BLaER1 treated with 17β-estradiol and CSF1 and Interleukin-3, amounts not matched to agents 10 nM and 100 nM (cell line): ENCODE results near the gene EDDM13.

Experiments used
- H3K27ac ChIP-seq, 11 experiments: shearing (Covaris generic); formaldehyde crosslinking; 2 replicates each; pipeline ENCODE4 v1.8.1; 2022
- H3K27me3 ChIP-seq, 11 experiments: shearing (Covaris generic); formaldehyde crosslinking; 2 replicates each; pipeline ENCODE4 v1.8.1; 2022
- H3K36me3 ChIP-seq, 11 experiments: shearing (Covaris generic); formaldehyde crosslinking; 2 replicates each; pipeline ENCODE4 v1.8.1; 2022
- H3K4me1 ChIP-seq, 10 experiments: shearing (Covaris generic); formaldehyde crosslinking; 2 replicates each; pipeline ENCODE4 v1.8.1; 2022
- H3K4me2 ChIP-seq, 11 experiments: shearing (Covaris generic); formaldehyde crosslinking; 2 replicates each; pipeline ENCODE4 v1.8.1; 2022
- H3K4me3 ChIP-seq, 10 experiments: shearing (Covaris generic); formaldehyde crosslinking; 2 replicates each; pipeline ENCODE4 v1.8.1; 2022
- H3K9ac ChIP-seq, 11 experiments: shearing (Covaris generic); formaldehyde crosslinking; 2 replicates each; pipeline ENCODE4 v1.8.1; 2022
- H3K9me3 ChIP-seq, 11 experiments: shearing (Covaris generic); formaldehyde crosslinking; replicated peaks in 1 of 11; 2 replicates each; pipeline ENCODE4 v1.8.1; 2022
- H4K20me1 ChIP-seq, 11 experiments: shearing (Covaris generic); formaldehyde crosslinking; 2 replicates each; pipeline ENCODE4 v1.8.1; 2022
- Cebpa-rat ChIP-seq, 11 experiments: shearing (Covaris generic); IDR thresholded peaks; 2 replicates each; pipeline ENCODE4 v1.8.1; 2022

The EDDM13 gene

GRCh38 chr19:56355517-56355916 is 83.0 kb downstream of the EDDM13 start:
- H3K9me3 ChIP-seq, result peaks cover 11 to 29% (median 14%) of the 10 kb centered on the region in 11 experiments; a peak in 21 of 22 replicates
- TF ChIP-seq Cebpa-rat (IDR thresholded peaks at IDR 0.05), result no peak
- no peak overlapping the region for H3K4me3 ChIP-seq
- H3K36me3 ChIP-seq, result no peaks in the 10 kb centered on the region
- H3K4me2 ChIP-seq, result no peak overlapping the region
- H3K4me1 ChIP-seq, result no peaks in the 10 kb centered on the region
- no peak overlapping the region for H3K9ac ChIP-seq
- H3K27me3 ChIP-seq, result no peaks in the 10 kb centered on the region; a peak in 1 of 22 replicates
- no peaks in the 10 kb centered on the region for H4K20me1 ChIP-seq
- H3K27ac ChIP-seq, result no peak overlapping the region

DNA sequence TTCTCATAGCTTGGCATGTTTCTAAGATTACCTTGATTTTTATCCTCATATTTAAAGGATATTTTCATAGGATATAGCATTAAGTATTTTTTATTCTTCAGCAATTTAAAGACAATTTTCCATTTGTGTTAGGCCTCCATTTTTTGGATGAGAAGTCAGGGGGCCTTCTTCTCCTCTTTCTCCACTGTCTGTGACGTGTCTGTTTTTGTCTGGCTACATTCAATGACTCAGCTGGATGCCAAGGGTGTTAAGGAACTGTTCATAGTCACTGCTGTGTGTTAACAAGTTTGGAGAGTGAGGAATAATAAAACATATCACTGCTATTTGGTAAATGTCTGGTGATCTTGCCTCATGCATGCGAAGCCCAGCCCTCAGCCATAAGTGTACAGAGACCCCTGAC is 84.4 kb downstream of the EDDM13 start:
- no peaks in the 10 kb centered on the region for H3K4me1 ChIP-seq
- H3K27ac ChIP-seq, result no peak overlapping the region
- TF ChIP-seq Cebpa-rat (IDR thresholded peaks at IDR 0.05), result no peak
- H3K9me3 ChIP-seq, result peaks cover 23 to 43% (median 27%) of the 10 kb centered on the region in 11 experiments
- H3K36me3 ChIP-seq, result no peaks in the 10 kb centered on the region
- H3K27me3 ChIP-seq, result no peaks in the 10 kb centered on the region
- H3K4me3 ChIP-seq, result no peak overlapping the region
- no peak overlapping the region for H3K4me2 ChIP-seq
- H4K20me1 ChIP-seq, result no peaks in the 10 kb centered on the region
- no peak overlapping the region for H3K9ac ChIP-seq
